CD4-positive, alpha-beta T cell treated with Interleukin-15 for 4 hours (primary cell): Measurements from ENCODE around the gene SNX3.

ENCODE experiments used
- DNase-seq: peaks from one replicate; pipeline ENCODE4 v3.0.0-alpha.2; 2020; ENCODE audit warnings: low spot score

SNX3 gene

GRCh38 chr6:108170332-108171290, 90.2 kb downstream of the SNX3 start:
- no peak for DNase-seq

DNA sequence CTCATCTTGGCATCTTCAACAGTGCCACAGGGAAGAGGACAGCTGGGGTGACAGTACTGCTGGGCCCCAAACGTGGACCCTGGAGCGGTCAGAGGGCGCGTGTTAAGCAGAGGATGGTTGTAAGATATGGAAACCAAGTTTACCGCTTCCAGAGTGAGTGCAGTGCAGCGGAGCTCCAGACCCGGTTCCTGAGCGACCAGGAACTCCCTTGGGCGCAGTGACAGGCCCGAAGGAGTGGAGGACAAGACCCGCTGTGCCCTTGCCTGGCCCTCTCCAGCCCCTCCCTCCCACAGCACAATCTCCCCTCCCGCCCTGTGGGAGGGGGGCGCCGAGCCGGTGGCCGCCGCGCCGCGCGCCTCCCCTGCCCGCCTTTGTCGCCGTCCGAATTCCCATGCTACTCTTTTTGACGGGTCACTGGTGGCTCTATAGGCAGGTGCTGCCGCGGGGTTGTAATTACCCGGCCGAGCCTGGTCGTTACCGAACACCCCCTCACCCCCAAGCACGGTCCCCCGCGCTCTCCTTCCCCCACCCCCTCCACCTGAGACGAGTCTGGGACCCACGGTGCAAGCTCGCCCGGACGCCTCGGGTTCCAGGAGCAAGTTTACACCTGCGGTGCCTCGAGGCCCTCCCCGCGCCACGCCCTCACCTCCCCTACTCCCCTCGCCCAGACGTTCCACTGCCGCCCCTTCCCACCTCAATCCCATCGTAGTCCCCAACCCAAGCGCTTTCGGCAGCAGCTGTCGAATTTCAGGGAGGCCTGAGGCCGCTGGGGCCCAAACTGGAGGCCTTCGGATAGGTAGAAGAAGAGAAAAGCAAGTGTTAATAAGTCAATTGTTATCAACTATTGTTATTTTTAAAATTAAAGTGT, 91.1 kb downstream of the SNX3 start:
- DNase-seq: no peak

GRCh38 chr6:108168501-108169463, 92.1 kb downstream of the SNX3 start:
- DNase-seq: no peak

GRCh38 chr6:108168090-108168463, 92.8 kb downstream of the SNX3 start:
- no peak for DNase-seq

DNA sequence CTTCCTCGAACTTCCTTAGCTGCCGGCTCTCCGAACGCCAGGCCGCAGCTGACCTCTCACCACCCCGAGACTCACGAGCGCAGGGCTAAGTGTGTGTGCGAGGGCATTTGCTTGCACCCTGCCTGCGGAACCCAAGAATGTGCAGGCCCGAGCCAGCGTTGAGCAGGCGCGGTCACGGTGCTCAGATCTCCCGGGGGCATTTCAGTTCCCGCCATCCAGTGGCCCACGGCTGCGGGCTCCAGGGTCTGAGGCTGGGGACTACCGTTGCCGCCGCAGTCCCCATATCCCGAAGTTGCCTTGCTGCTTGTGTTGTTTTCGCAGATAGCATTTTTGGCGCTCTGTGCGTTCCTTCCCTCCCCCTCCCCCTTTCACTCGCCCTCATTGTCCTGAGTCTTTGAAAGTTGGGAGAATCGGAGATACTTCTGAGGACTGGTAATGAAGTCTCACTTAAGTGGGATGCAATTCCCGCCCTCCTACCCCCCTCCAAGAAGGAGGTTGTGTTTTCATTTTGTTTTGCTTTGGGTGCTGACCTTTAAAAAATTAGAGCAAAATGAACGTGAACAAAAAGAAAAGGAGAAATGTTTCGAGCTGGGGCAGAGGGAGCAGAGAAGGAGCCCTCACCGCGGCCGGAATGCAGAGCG, 93.3 kb downstream of the SNX3 start:
- DNase-seq: no peak

GRCh38 chr6:108166664-108167448, 94.0 kb downstream of the SNX3 start:
- DNase-seq: no peak

GRCh38 chr6:108165714-108166663, 94.9 kb downstream of the SNX3 start, which contains the start of gene NR2E1:
Gene NR2E1, plus strand, starts transcription at chr6:108166022. Its CDS starts 744 bp downstream, at chr6:108166766.
- DNase-seq: no peak

GRCh38 chr6:108164815-108165706, 95.8 kb downstream of the SNX3 start:
- no peak for DNase-seq

- no peak for DNase-seq
Observed at GRCh38 chr6:108164543-108164814, 96.4 kb downstream of the SNX3 start.

DNA sequence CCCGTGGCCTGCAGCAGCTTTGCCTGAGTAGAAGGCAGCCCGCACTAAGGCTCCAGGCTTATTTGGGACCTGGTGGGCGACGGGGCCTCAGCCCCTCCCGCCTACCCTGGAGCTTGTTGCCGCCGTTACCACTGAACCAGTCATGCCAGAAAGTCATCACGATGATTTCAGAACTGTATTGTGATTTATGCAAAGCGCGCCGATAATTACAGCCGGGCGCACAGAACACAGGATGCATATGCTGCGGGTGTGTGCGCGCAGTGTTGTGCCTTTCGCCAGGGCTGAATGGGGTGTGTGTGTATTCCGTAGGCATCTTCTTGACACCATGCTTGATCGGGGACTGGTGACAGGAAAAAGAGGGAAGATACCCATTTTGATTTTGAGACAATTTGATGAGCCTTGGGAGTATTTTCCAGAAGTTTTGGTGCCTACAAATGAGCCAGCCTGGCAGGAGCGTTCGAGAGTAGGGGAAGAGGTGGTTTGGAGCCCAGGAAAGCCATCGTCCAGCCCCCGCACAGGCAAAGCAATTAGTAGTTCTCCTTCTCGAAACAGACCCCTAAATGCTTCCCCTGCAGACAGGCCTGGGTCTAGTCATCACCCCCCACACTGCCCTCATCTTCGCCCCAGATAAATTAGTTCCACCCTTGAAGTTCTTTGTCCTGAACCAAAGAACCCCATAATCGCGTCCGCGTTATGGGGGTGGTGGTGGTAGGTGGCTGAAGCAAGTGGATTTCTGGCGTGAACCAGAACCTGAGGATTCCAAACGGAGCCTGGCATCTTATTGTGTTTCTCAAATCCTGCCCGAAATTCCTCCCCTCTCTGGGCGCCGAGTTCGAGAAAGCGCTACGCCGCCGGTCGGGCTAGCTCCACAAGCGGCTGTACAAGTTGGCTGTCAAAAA, 96.9 kb downstream of the SNX3 start:
- DNase-seq: no peak

GRCh38 chr6:108163267-108163643, 97.6 kb downstream of the SNX3 start:
- no peak for DNase-seq

GRCh38 chr6:108161724-108162282, 99.0 kb downstream of the SNX3 start:
- no peak for DNase-seq
